ENCODE measurements around the gene KLHDC3. TPM values are rescaled to one million over a fixed set of nuclear protein-coding genes. Genes with fewer than 3 reads are reported as not detected.
A peak's percentile ranks its signal among the peaks of the same experiment; 100 is the strongest.

Gene KLHDC3
- total and polyA plus RNA-seq, 2 of the 13 experiments (the other 11 are each of a cell fraction or from before 2014, with no cell fraction given), result 78.3 to 91.5 TPM

- TF ChIP-seq ZNF512 (CRISPR knock-in tag; IDR thresholded peaks at IDR 0.05) (no peak), ZNF770 (CRISPR knock-in tag; IDR thresholded peaks at IDR 0.05) (peak; percentile 82; the same call in 1 of the 2 replicates), ZSCAN9 (CRISPR knock-in tag; IDR thresholded peaks at IDR 0.05; ENCODE audit: borderline replicate concordance) (no peak), FOXO4 (CRISPR knock-in tag; conservative IDR thresholded peaks at IDR 0.05) (no peak), PHB2 (IDR thresholded peaks at IDR 0.05; ENCODE audit: partially characterized antibody) (no peak), ELK4 (CRISPR knock-in tag; IDR thresholded peaks at IDR 0.05; ENCODE audit: borderline replicate concordance) (no peak), SIN3B (IDR thresholded peaks at IDR 0.05; ENCODE audit: low read length) (peak; percentile 96), MLX (CRISPR knock-in tag; IDR thresholded peaks at IDR 0.05) (no peak), PITX1 (CRISPR knock-in tag; IDR thresholded peaks at IDR 0.05) (peak; percentile 48; the same call in 1 of the 2 replicates), RNF219 (CRISPR knock-in tag; IDR thresholded peaks at IDR 0.05) (no peak), ZNF414 (CRISPR knock-in tag; IDR thresholded peaks at IDR 0.05) (no peak), ZNF589 (CRISPR knock-in tag; conservative IDR thresholded peaks at IDR 0.05) (no peak), RNF2 (conservative IDR thresholded peaks at IDR 0.05; ENCODE audit: low read depth) (no peak), ZNF124 (CRISPR knock-in tag; IDR thresholded peaks at IDR 0.05) (peak; percentile 31; the same call in 1 of the 2 replicates), NRL (CRISPR knock-in tag; IDR thresholded peaks at IDR 0.05; ENCODE audit: borderline replicate concordance) (peak; percentile 74; the same call in 1 of the 2 replicates)
Measured at GRCh38 chr6:43059168-43060033, 45.4 kb downstream of the KLHDC3 start, which contains the start of the genes KLC4 and MRPL2 (continued).
